H1 (cell line): ENCODE results near the gene SH3PXD2A. TPM values are rescaled to one million over a fixed set of nuclear protein-coding genes. Genes with fewer than 3 reads are reported as not detected.

Experiments used
- CTCF ChIA-PET: fragments of 300-600 bp; sonication (Branson Sonifier 250); formaldehyde crosslinking; loops from one replicate; lab custom pipeline; 2021; ENCODE audit not compliant: partially characterized antibody; lab: Charles Lee
- POLR2A ChIA-PET: fragments of 300-600 bp; sonication (Branson Sonifier 250); formaldehyde crosslinking; loops from one replicate; lab custom pipeline; 2021; ENCODE audit warnings: inconsistent platforms; ENCODE audit not compliant: partially characterized antibody; lab: Charles Lee
- DNase-seq, 2 experiments: peaks; one replicate each; pipeline versions ENCODE4 v3.0.0 to v3.0.0-alpha.2; 2010 to 2022; ENCODE audit warnings: low spot score in 2 of 2, low read depth in 1 of 2, mixed read lengths in 1 of 2
- FAIRE-seq: peaks from 2 replicates; lab custom pipeline; 2011; peaks lifted over from hg19 to GRCh38; lab: Jason Lieb, UNC
- H2AFZ ChIP-seq: 2 replicates; pipeline ENCODE4 v1.8.1; 2012; ENCODE audit warnings: low read length, inconsistent platforms
- H2AK5ac ChIP-seq: 2 replicates; pipeline ENCODE4 v1.6.1; 2013; ENCODE audit warnings: low read depth, low read length
- H2BK120ac ChIP-seq: replicated peaks from 2 replicates; pipeline ENCODE3; 2013; ENCODE audit warnings: low read depth, low read length, inconsistent platforms
- H2BK12ac ChIP-seq: 2 replicates; pipeline ENCODE4 v1.6.1; 2013; ENCODE audit warnings: low read depth, low read length
- H2BK15ac ChIP-seq: 2 replicates; pipeline ENCODE4 v1.6.1; 2013; ENCODE audit warnings: low read length
- H2BK20ac ChIP-seq: 2 replicates; pipeline ENCODE4 v1.6.1; 2013; ENCODE audit warnings: low read length
- H2BK5ac ChIP-seq: 2 replicates; pipeline ENCODE4 v1.6.1; 2013; ENCODE audit warnings: low read depth, low read length
- H3K14ac ChIP-seq: 2 replicates; pipeline ENCODE4 v1.6.1; 2013; ENCODE audit warnings: inconsistent platforms; ENCODE audit not compliant: insufficient read length
- H3K18ac ChIP-seq: 2 replicates; pipeline ENCODE4 v1.6.1; 2013; ENCODE audit warnings: low read length; ENCODE audit errors: extremely low read depth
- H3K23ac ChIP-seq: 2 replicates; pipeline ENCODE4 v1.6.1; 2013; ENCODE audit warnings: inconsistent platforms; ENCODE audit not compliant: insufficient read length
- H3K23me2 ChIP-seq: 2 replicates; pipeline ENCODE4 v1.6.1; 2013; ENCODE audit warnings: low read depth, low read length
- H3K27ac ChIP-seq: 2 replicates; pipeline ENCODE4 v1.6.1; 2011; ENCODE audit warnings: low read depth, low read length, inconsistent platforms
- H3K27me3 ChIP-seq, 4 experiments: replicated peaks in 1 of 4; 1 replicate in 1 of 4; 2 replicates in 3 of 4; pipeline versions ENCODE4 v1.6.1 to v1.8.1; 2011 to 2013; ENCODE audit warnings: low read length in 3 of 4, mild to moderate bottlenecking in 3 of 4, inconsistent platforms in 2 of 4, mixed read lengths in 2 of 4, moderate library complexity in 1 of 4; ENCODE audit not compliant: control insufficient read depth in 3 of 4, insufficient read depth in 3 of 4; ENCODE audit errors: extremely low read depth in 1 of 4
- H3K36me3 ChIP-seq, 4 experiments: 2 replicates each; pipeline versions ENCODE4 v1.6.1 to v1.8.1; 2011 to 2013; ENCODE audit warnings: mild to moderate bottlenecking in 4 of 4, low read length in 3 of 4, moderate library complexity in 2 of 4, control low read depth in 1 of 4, inconsistent platforms in 1 of 4; ENCODE audit not compliant: insufficient read depth in 4 of 4, control insufficient read depth in 2 of 4
- H3K4ac ChIP-seq: replicated peaks from 2 replicates; pipeline ENCODE3; 2013; ENCODE audit warnings: low read length, low read depth, mixed read lengths, inconsistent platforms; ENCODE audit not compliant: insufficient read length
- H3K4me1 ChIP-seq, 4 experiments: replicated peaks in 1 of 4; 1 replicate in 1 of 4; 2 replicates in 3 of 4; pipeline versions ENCODE4 v1.6.1 to v1.8.1; 2011 to 2013; ENCODE audit warnings: low read length in 3 of 4, inconsistent platforms in 2 of 4, mixed read lengths in 1 of 4; ENCODE audit not compliant: insufficient read depth in 4 of 4, control insufficient read depth in 3 of 4
- H3K4me2 ChIP-seq, 2 experiments: 2 replicates each; pipeline versions ENCODE4 v1.6.1 to v1.8.1; 2011 to 2013; ENCODE audit warnings: low read depth in 2 of 2, low read length in 2 of 2, control low read depth in 1 of 2, inconsistent platforms in 1 of 2, mild to moderate bottlenecking in 1 of 2; ENCODE audit not compliant: insufficient read depth in 1 of 2
- H3K4me3 ChIP-seq, 4 experiments: fragments of 200-600, 300-600 bp in 1 of 4; sonication (generic), shearing (Covaris generic), sonication (Bioruptor Twin) in 1 of 4; 2 replicates each; pipeline versions ENCODE4 v1.5.1 to v1.8.1; 2011 to 2016; ENCODE audit warnings: low read length in 4 of 4, low read depth in 3 of 4, control low read depth in 2 of 4, inconsistent platforms in 2 of 4, mild to moderate bottlenecking in 2 of 4, mixed read lengths in 1 of 4, moderate library complexity in 1 of 4; ENCODE audit not compliant: insufficient read depth in 2 of 4; ENCODE audit errors: extremely low read depth in 1 of 4
- H3K56ac ChIP-seq: replicated peaks from 2 replicates; pipeline ENCODE3; 2013; ENCODE audit warnings: low read depth, mild to moderate bottlenecking, mixed read lengths, low read length, inconsistent platforms; ENCODE audit not compliant: insufficient read length
- H3K79me1 ChIP-seq: 2 replicates; pipeline ENCODE4 v1.6.1; 2013; ENCODE audit warnings: low read depth, low read length, control low read depth
- H3K79me2 ChIP-seq, 2 experiments: 2 replicates each; pipeline versions ENCODE4 v1.6.1 to v1.8.1; 2012 to 2013; ENCODE audit warnings: low read length in 2 of 2, mild to moderate bottlenecking in 2 of 2, inconsistent platforms in 1 of 2; ENCODE audit not compliant: insufficient read depth in 2 of 2, control insufficient read depth in 1 of 2
- H3K9ac ChIP-seq, 4 experiments: replicated peaks in 1 of 4; 1 replicate in 1 of 4; 2 replicates in 3 of 4; pipeline versions ENCODE4 v1.6.1 to v1.8.1; 2011 to 2013; ENCODE audit warnings: low read depth in 3 of 4, low read length in 3 of 4, control low read depth in 2 of 4, mild to moderate bottlenecking in 2 of 4, moderate library complexity in 2 of 4, inconsistent platforms in 1 of 4; ENCODE audit errors: extremely low read depth in 1 of 4
- H3K9me3 ChIP-seq, 2 experiments: 2 replicates each; pipeline versions ENCODE4 v1.6.1 to v1.8.1; 2012 to 2013; ENCODE audit warnings: mild to moderate bottlenecking in 2 of 2, moderate library complexity in 2 of 2, control low read depth in 1 of 2, inconsistent platforms in 1 of 2, low read depth in 1 of 2, low read length in 1 of 2, mixed read lengths in 1 of 2; ENCODE audit not compliant: insufficient read depth in 2 of 2
- H4K20me1 ChIP-seq, 2 experiments: replicated peaks in 1 of 2; 2 replicates each; pipeline versions ENCODE3 to v1.8.1; 2011 to 2013; ENCODE audit warnings: inconsistent platforms in 2 of 2, low read length in 2 of 2, mild to moderate bottlenecking in 1 of 2; ENCODE audit not compliant: insufficient read depth in 2 of 2, control insufficient read depth in 1 of 2
- H4K5ac ChIP-seq: 2 replicates; pipeline ENCODE4 v1.6.1; 2013; ENCODE audit warnings: low read length, low read depth, mixed read lengths, inconsistent platforms; ENCODE audit not compliant: insufficient read length
- H4K8ac ChIP-seq: 2 replicates; pipeline ENCODE4 v1.8.0; 2013; ENCODE audit warnings: mild to moderate bottlenecking, moderate library complexity, low read length, inconsistent platforms; ENCODE audit not compliant: insufficient read depth; ENCODE audit errors: extremely low read depth
- H4K91ac ChIP-seq: replicated peaks from 2 replicates; pipeline ENCODE3; 2013; ENCODE audit warnings: low read length, mixed read lengths, inconsistent platforms; ENCODE audit not compliant: insufficient read length
- CBX5 ChIP-seq: fragments of 300-800, 300-1000 bp; sonication (generic); IDR thresholded peaks from 2 replicates; pipeline ENCODE4 v1.7.1; 2016; ENCODE audit warnings: antibody characterized with exemption, low read length, low read depth
- KDM1A ChIP-seq: fragments of 200-600, 300-600 bp; sonication (generic); IDR thresholded peaks from 2 replicates; pipeline ENCODE4 v1.7.1; 2016; ENCODE audit warnings: mild to moderate bottlenecking, low read length, borderline replicate concordance
- KDM5A ChIP-seq: fragments of 200-600 bp; IDR thresholded peaks from 2 replicates; pipeline ENCODE4 v1.7.1; 2012; ENCODE audit warnings: mild to moderate bottlenecking, low read length, inconsistent platforms, mixed read lengths
- SIN3A ChIP-seq, 2 experiments: IDR thresholded peaks in 1 of 2; conservative IDR thresholded peaks in 1 of 2; 2 replicates each; pipeline ENCODE4 v1.6.1; 2011 to 2012; ENCODE audit warnings: low read length in 2 of 2, improper control_type of control experiment in 1 of 2, low read depth in 1 of 2, mild to moderate bottlenecking in 1 of 2
- SUZ12 ChIP-seq: fragments of 200-600 bp; sonication (generic); IDR thresholded peaks from 2 replicates; pipeline ENCODE4 v1.6.1; 2012; ENCODE audit warnings: mild to moderate bottlenecking, inconsistent platforms, low read length, moderate library complexity, mixed read lengths
- WGBS, 2 experiments: shearing (Covaris generic) in 1 of 2; methylation state at CpG; one replicate each; pipeline versions ENCODE4 v1.1.6 to v1.1.7; 2013 to 2015; ENCODE audit warnings: low lambda C conversion rate in 2 of 2, mixed read lengths in 2 of 2, inconsistent platforms in 1 of 2, low coverage in 1 of 2, missing lambda C conversion rate in 1 of 2; ENCODE audit not compliant: insufficient replicate concordance in 2 of 2, insufficient coverage in 1 of 2, insufficient read length in 1 of 2; ENCODE audit errors: extremely low coverage in 1 of 2, missing lambda C conversion rate in 1 of 2; 5-methylcytosine and 5-hydroxymethylcytosine counted together
- polyA plus RNA-seq, 7 experiments: library from polyadenylated mRNA; depleted of rRNA in 3 of 7; stranded (reverse) in 5 of 7; unstranded in 2 of 7; fragments of >200 nt in 5 of 7; fragments of 200-250 nt in 2 of 7; gene quantifications; 1 replicate in 5 of 7; 2 replicates in 1 of 7; 4 replicates in 1 of 7; pipeline versions ENCODE4 v1.2.1 to v1.2.3, GENCODE V29; 2011 to 2013; ENCODE audit warnings: missing spikeins in 2 of 7, mixed read lengths in 2 of 7
- total RNA-seq: library from RNA; stranded (reverse); fragmentation: NEBNext Ultra II Directional; extraction: Animal tissue kit (Norgen Biotek cat#: 25700); gene quantifications from 2 replicates; pipeline ENCODE4 v1.2.1, GENCODE V29; 2021

SH3PXD2A gene
- total and polyA plus RNA-seq, 2 of the 8 experiments (the other 6 are each of a cell fraction or from before 2014, with no cell fraction given): 5.4 to 16.3 TPM

DNA sequence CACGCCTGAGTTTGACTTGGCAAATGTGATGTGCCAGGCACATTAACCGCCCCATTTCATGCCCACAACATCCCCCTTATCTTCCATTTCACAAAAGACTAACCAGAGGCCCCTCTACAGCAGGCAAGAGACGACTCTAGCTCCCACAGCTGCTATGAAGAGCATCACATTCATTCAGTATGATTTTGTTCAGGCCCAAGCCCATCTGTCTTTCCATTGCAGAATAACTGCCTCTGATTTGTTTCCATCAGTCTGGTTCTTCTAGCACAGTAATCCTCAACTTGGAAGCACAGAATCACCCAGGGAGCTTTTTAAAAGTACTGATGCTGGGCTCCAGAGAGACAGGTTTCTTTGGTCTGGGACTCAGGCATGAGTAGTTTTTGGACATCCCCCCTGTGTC lies 192.1 kb downstream of the SH3PXD2A start:
- Histone ChIP-seq H3K36me3 (peaks cover 0 to 2% (median 0%) of the 10 kb centered on the region in 4 experiments; a peak in 1 of 8 replicates), H2BK120ac (no peak overlapping the region), H2BK20ac (no peak overlapping the region), H3K79me1 (0 out of 2 replicates have a peak, but pooled peaks cover 4% of the 10 kb centered on the region), H4K20me1 (no peaks in the 10 kb centered on the region), H2AFZ (no peak overlapping the region), H4K5ac (no peak overlapping the region), H3K18ac (no peak overlapping the region), H3K9me3 (no peaks in the 10 kb centered on the region), H3K27ac (no peak overlapping the region), H3K23ac (no peak overlapping the region), H3K27me3 (no peaks in the 10 kb centered on the region; a peak in 1 of 7 replicates), H3K4ac (no peak overlapping the region), H3K56ac (no peak overlapping the region), H3K9ac (no peak overlapping the region), H2BK12ac (0 out of 2 replicates have a peak overlapping the region, but pooled peaks have one; percentile 60), H3K4me1 (peaks cover 0 to 29% (median 19%) of the 10 kb centered on the region in 4 experiments; a peak in 6 of 7 replicates), H4K8ac (no peak overlapping the region), H2BK15ac (no peak overlapping the region), H3K79me2 (no peaks in the 10 kb centered on the region), H3K23me2 (no peaks in the 10 kb centered on the region), H4K91ac (no peak overlapping the region), H3K4me3 (no peak overlapping the region), H2BK5ac (no peak overlapping the region), H2AK5ac (no peak overlapping the region), H3K4me2 (no peak overlapping the region), H3K14ac (no peak overlapping the region)
- no peak for DNase-seq
- WGBS, 2 experiments: 83% methylated on average over 3 of the region's 3 CpGs; no CpG with 5 or more reads in 1 of the 2 experiments
- ChIA-PET CTCF (interaction anchor here (1.6 to 27.1 kb wide), 4 partner anchors 16 to 57 kb away, joined by 8 to 336 read pairs (median 140); no protein-coding TSS in a partner anchor), POLR2A (no interaction called here)
- FAIRE-seq: no peak
- no peak for TF ChIP-seq SIN3A (conservative IDR thresholded peaks at IDR 0.05 in 1 of 2, IDR thresholded peaks at IDR 0.05 in 1 of 2; ENCODE audit: low read depth in 1 of 2, low read length in 2 of 2)
- no peak for TF ChIP-seq KDM5A
- TF ChIP-seq KDM1A: no peak
- TF ChIP-seq CBX5: no peak
- TF ChIP-seq SUZ12: no peak
